Loucy (cell line): ENCODE results near the gene TLE3.

ENCODE experiments used
- CTCF ChIP-seq: fragments of 200-600 bp; sonication (generic); conservative IDR thresholded peaks from 2 replicates; pipeline ENCODE4 v1.5.1; 2014; ENCODE audit warnings: mild to moderate bottlenecking, antibody characterized with exemption, low read length
- EZH2phosphoT487 ChIP-seq: fragments of 200-600 bp; IDR thresholded peaks from 2 replicates; pipeline ENCODE4 v1.6.1; 2018; ENCODE audit warnings: antibody characterized with exemption, mild to moderate bottlenecking, moderate library complexity, borderline replicate concordance

DNA sequence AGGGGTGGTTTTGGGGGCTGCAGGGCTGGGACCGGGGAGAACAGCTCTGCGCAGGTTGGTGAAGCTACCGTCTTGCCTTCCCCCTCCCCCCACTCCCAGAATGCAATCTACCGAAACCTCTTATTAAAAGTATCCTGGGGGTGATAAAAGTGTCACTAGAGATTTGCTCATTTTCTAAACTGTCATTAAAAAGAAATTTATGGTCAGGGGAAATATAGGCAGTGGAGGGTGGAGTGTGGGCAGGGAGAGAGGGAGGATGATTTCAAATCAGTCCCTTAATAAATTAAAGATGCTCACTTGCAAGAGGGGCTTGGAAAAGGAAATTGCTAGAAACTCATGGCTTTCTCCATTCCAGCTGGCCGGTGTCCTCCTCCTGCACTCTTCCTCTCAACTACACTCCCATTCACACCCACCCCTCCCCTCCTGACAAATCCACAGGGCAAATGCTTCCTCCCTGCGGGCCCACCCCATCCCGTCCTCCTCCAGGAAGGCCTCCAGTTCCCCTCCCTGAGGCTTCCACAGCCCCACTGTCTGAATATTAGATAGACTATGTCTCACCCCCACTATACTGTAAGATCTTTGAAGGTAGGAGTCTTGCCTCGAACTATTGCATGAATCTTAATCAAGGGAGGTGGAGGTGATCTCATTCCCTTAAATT, 83.9 kb downstream of the TLE3 start:
- no peak for TF ChIP-seq CTCF
- no peak for TF ChIP-seq EZH2phosphoT487
